ENCODE data around the gene HDAC4. TPM values are rescaled to one million over a fixed set of nuclear protein-coding genes. Genes with fewer than 3 reads are reported as not detected.

Gene HDAC4
- total RNA-seq, 1 experiment from 2014 or later = 40.1 TPM

DNA sequence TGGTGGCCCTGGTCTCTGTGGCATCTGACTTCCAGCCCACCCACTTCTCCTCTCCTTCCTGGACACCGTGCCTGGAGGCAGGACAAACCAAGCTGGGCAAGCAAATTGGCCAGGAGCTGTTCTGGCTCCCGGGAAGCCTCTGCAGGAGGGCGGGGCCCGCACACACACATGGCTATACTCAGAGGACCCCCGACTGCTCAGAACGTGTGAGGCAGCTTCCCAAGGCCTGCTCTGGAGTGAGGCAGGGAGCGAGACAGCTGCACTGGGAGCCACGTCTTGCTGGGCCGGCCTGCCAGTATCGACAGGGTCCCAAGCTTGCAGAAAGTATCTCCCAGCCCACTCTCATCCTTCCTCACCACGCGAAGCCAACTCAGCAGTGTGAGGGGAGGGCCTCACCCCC, 295.6 kb downstream of the HDAC4 start:
- H3K36me3 ChIP-seq (ENCODE audit: control insufficient read depth, insufficient read depth, low read length) = no peaks in the 10 kb centered on the region
- DNase-seq (ENCODE audit: low read depth, low spot score) (no peak), ATAC-seq (no peak)
- BruUV-seq (replicated peaks) = no TSS peak
- intact Hi-C loops (cut with micrococcal nuclease; ENCODE audit: unreplicated experiment) (loop anchor here (10.0 kb wide), 1 partner anchor 70 kb away; no protein-coding TSS in a partner anchor), in situ Hi-C loops (cut with HindIII; ENCODE audit: low pct_unique_long_range_greater_than_20kb, low sequenced_read_pairs) (no loop called here)
- H3K27ac ChIP-seq (ENCODE audit: low read length) = no peak overlapping the region
- no peaks in the 10 kb centered on the region for H3K9me3 ChIP-seq (ENCODE audit: control insufficient read depth, insufficient read depth, low read depth, low read length)
- no peak overlapping the region for H3K4me3 ChIP-seq (ENCODE audit: low read depth in 2 of 2, low read length in 2 of 2)
- no peaks in the 10 kb centered on the region for H3K4me1 ChIP-seq (ENCODE audit: control insufficient read depth, insufficient read depth, low read length)
- no peaks in the 10 kb centered on the region for H3K27me3 ChIP-seq (ENCODE audit: control insufficient read depth, insufficient read depth, low read length)
- CTCF ChIA-PET = no interaction called here
- TF ChIP-seq TCF7L2 (IDR thresholded peaks at IDR 0.05; ENCODE audit: low read depth, low read length) (no peak), SIN3A (IDR thresholded peaks at IDR 0.05; ENCODE audit: borderline replicate concordance, insufficient read depth, low read depth, low read length) (no peak), POLR2AphosphoS5 (IDR thresholded peaks at IDR 0.05; ENCODE audit: low read depth, low read length) (no peak)
- TF ChIP-seq, protein P1, sequence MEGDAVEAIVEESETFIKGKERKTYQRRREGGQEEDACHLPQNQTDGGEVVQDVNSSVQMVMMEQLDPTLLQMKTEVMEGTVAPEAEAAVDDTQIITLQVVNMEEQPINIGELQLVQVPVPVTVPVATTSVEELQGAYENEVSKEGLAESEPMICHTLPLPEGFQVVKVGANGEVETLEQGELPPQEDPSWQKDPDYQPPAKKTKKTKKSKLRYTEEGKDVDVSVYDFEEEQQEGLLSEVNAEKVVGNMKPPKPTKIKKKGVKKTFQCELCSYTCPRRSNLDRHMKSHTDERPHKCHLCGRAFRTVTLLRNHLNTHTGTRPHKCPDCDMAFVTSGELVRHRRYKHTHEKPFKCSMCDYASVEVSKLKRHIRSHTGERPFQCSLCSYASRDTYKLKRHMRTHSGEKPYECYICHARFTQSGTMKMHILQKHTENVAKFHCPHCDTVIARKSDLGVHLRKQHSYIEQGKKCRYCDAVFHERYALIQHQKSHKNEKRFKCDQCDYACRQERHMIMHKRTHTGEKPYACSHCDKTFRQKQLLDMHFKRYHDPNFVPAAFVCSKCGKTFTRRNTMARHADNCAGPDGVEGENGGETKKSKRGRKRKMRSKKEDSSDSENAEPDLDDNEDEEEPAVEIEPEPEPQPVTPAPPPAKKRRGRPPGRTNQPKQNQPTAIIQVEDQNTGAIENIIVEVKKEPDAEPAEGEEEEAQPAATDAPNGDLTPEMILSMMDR (IDR thresholded peaks at IDR 0.05) = no peak
- TF ChIP-seq, protein P2, sequence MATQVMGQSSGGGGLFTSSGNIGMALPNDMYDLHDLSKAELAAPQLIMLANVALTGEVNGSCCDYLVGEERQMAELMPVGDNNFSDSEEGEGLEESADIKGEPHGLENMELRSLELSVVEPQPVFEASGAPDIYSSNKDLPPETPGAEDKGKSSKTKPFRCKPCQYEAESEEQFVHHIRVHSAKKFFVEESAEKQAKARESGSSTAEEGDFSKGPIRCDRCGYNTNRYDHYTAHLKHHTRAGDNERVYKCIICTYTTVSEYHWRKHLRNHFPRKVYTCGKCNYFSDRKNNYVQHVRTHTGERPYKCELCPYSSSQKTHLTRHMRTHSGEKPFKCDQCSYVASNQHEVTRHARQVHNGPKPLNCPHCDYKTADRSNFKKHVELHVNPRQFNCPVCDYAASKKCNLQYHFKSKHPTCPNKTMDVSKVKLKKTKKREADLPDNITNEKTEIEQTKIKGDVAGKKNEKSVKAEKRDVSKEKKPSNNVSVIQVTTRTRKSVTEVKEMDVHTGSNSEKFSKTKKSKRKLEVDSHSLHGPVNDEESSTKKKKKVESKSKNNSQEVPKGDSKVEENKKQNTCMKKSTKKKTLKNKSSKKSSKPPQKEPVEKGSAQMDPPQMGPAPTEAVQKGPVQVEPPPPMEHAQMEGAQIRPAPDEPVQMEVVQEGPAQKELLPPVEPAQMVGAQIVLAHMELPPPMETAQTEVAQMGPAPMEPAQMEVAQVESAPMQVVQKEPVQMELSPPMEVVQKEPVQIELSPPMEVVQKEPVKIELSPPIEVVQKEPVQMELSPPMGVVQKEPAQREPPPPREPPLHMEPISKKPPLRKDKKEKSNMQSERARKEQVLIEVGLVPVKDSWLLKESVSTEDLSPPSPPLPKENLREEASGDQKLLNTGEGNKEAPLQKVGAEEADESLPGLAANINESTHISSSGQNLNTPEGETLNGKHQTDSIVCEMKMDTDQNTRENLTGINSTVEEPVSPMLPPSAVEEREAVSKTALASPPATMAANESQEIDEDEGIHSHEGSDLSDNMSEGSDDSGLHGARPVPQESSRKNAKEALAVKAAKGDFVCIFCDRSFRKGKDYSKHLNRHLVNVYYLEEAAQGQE (IDR thresholded peaks at IDR 0.05; ENCODE audit: insufficient read depth in 1 of 2, low read depth in 2 of 2, low read length in 1 of 2) = no peak
- POLR2A ChIA-PET = no interaction called here

DNA sequence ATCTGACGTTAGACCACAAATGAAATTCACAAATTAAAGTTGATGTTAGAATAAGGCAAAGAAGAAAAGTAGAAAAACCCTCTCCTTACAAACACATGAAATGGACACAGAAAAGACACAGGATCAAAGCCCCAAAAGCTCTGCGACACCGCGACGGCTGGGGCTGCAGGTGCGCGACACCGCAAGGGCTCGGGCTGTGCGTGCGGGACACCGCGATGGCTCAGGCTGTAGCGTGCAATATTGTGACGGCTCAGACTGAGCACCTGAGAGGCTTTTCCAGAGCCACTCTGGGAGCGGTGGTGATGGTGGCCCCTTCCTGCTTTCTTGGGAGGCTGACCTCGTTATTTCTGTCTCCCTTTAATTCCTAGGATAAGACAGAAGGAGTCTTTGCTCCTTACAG, 296.0 kb downstream of the HDAC4 start:
- POLR2A ChIA-PET = no interaction called here
- no peaks in the 10 kb centered on the region for H3K9me3 ChIP-seq (ENCODE audit: control insufficient read depth, insufficient read depth, low read depth, low read length)
- DNase-seq (ENCODE audit: low read depth, low spot score) = no peak
- CTCF ChIA-PET = no interaction called here
- H3K4me3 ChIP-seq (ENCODE audit: low read depth in 2 of 2, low read length in 2 of 2) = no peak overlapping the region
- no peaks in the 10 kb centered on the region for H3K36me3 ChIP-seq (ENCODE audit: control insufficient read depth, insufficient read depth, low read length)
- in situ Hi-C loops (cut with HindIII; ENCODE audit: low pct_unique_long_range_greater_than_20kb, low sequenced_read_pairs) = no loop called here
- intact Hi-C loops (cut with micrococcal nuclease; ENCODE audit: unreplicated experiment) = loop anchor here (10.0 kb wide), 1 partner anchor 70 kb away; no protein-coding TSS in a partner anchor
- no TSS peak for BruUV-seq (replicated peaks)
- H3K4me1 ChIP-seq (ENCODE audit: control insufficient read depth, insufficient read depth, low read length) = no peaks in the 10 kb centered on the region
- TF ChIP-seq, protein P1 (IDR thresholded peaks at IDR 0.05) = no peak
- TF ChIP-seq POLR2AphosphoS5 (IDR thresholded peaks at IDR 0.05; ENCODE audit: low read depth, low read length) (no peak), SIN3A (IDR thresholded peaks at IDR 0.05; ENCODE audit: borderline replicate concordance, insufficient read depth, low read depth, low read length) (no peak), TCF7L2 (IDR thresholded peaks at IDR 0.05; ENCODE audit: low read depth, low read length) (no peak)
- TF ChIP-seq, protein P2 (IDR thresholded peaks at IDR 0.05; ENCODE audit: insufficient read depth in 1 of 2, low read depth in 2 of 2, low read length in 1 of 2) = no peak
- H3K27ac ChIP-seq (ENCODE audit: low read length) = no peak overlapping the region
- H3K27me3 ChIP-seq (ENCODE audit: control insufficient read depth, insufficient read depth, low read length) = no peaks in the 10 kb centered on the region
- ATAC-seq = no peak
